ENCODE data around the gene PDILT. TPM values are rescaled to one million over a fixed set of nuclear protein-coding genes. Genes with fewer than 3 reads are reported as not detected.

PDILT gene
- total RNA-seq, 1 experiment from 2014 or later, result not detected

DNA sequence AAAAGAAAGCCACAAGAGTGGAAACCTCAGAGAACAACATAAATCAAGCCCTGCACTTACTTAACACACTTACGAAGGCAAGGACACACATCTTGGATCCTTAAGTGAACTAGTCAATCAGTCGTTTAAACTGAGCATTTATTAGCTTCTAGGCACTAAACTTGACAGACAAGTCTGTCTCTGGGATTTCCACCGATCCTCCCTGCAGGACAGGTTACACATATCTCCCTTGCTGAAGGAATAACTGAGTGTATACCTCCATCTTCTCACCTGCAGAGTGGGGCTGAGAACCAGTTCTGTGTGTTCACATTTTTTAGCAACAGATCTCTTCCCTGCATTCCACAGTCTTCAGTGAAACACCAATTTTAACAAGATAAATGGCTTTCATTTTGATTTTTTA is 86.1 kb downstream of the PDILT start:
- TF ChIP-seq, protein P1, sequence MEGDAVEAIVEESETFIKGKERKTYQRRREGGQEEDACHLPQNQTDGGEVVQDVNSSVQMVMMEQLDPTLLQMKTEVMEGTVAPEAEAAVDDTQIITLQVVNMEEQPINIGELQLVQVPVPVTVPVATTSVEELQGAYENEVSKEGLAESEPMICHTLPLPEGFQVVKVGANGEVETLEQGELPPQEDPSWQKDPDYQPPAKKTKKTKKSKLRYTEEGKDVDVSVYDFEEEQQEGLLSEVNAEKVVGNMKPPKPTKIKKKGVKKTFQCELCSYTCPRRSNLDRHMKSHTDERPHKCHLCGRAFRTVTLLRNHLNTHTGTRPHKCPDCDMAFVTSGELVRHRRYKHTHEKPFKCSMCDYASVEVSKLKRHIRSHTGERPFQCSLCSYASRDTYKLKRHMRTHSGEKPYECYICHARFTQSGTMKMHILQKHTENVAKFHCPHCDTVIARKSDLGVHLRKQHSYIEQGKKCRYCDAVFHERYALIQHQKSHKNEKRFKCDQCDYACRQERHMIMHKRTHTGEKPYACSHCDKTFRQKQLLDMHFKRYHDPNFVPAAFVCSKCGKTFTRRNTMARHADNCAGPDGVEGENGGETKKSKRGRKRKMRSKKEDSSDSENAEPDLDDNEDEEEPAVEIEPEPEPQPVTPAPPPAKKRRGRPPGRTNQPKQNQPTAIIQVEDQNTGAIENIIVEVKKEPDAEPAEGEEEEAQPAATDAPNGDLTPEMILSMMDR (conservative IDR thresholded peaks at IDR 0.05; ENCODE audit: low read depth, low read length), result no peak
- TF ChIP-seq EZH2 (IDR thresholded peaks at IDR 0.05; ENCODE audit: low read length, unreplicated experiment), result no peak
- no peak for TF ChIP-seq EZH2phosphoT487 (IDR thresholded peaks at IDR 0.05; ENCODE audit: borderline replicate concordance, low read length)
- Histone ChIP-seq H3K4me2 (ENCODE audit: low read length) (no peak overlapping the region), H4K20me1 (ENCODE audit: low read length) (no peaks in the 10 kb centered on the region), H3K36me3 (ENCODE audit: low read depth, low read length) (no peaks in the 10 kb centered on the region), H3K4me1 (ENCODE audit: insufficient read depth, low read length) (no peaks in the 10 kb centered on the region), H3K27me3 (ENCODE audit: low read length) (no peaks in the 10 kb centered on the region), H3K9ac (ENCODE audit: low read length) (no peak overlapping the region), H2AFZ (ENCODE audit: low read length) (no peak overlapping the region), H3K79me2 (ENCODE audit: low read length) (no peaks in the 10 kb centered on the region), H3F3A (ENCODE audit: low read length, unreplicated experiment) (no peaks in the 10 kb centered on the region), H3K9me2 (replicated peaks; ENCODE audit: low read length) (no peaks in the 10 kb centered on the region), H3K9me3 (ENCODE audit: low read length) (no peaks in the 10 kb centered on the region), H3K27ac (ENCODE audit: low read length) (no peak overlapping the region), H3K4me3 (ENCODE audit: low read length) (no peak overlapping the region)
- DNase-seq, result no peak
- intact Hi-C loops (cut with micrococcal nuclease), result no loop called here
- CTCF ChIA-PET, result no interaction called here
- ATAC-seq, result no peak
- POLR2A ChIA-PET (ENCODE audit: unreplicated experiment), result no interaction called here
- BruUV-seq (replicated peaks), result no TSS peak

DNA sequence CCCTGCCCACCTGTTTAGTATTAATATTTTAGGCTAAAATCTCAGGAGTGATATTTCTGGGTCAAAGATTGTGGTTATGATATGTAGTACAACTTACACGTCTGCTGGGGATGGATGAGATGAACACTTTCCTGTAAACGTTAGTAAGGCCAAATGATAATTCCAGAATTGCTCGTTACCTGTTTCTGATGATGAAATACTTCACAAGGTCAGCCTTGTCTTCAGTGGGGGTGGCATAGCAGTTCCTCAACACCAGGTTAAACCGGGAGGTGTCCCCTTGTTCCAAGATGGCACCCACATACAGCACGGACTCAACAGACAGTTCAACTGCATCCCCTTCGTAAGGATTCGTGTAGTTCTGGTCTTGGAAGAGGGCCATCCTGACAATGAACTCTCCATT is 86.5 kb downstream of the PDILT start:
- TF ChIP-seq, protein P1 (conservative IDR thresholded peaks at IDR 0.05; ENCODE audit: low read depth, low read length), result no peak
- TF ChIP-seq EZH2phosphoT487 (IDR thresholded peaks at IDR 0.05; ENCODE audit: borderline replicate concordance, low read length) (no peak), EZH2 (IDR thresholded peaks at IDR 0.05; ENCODE audit: low read length, unreplicated experiment) (no peak)
- H3K4me1 ChIP-seq (ENCODE audit: insufficient read depth, low read length), result no peaks in the 10 kb centered on the region
- H3K27me3 ChIP-seq (ENCODE audit: low read length), result no peaks in the 10 kb centered on the region
- no peak overlapping the region for H3K27ac ChIP-seq (ENCODE audit: low read length)
- no peaks in the 10 kb centered on the region for H3K36me3 ChIP-seq (ENCODE audit: low read depth, low read length)
- CTCF ChIA-PET, result no interaction called here
- no peak for DNase-seq
- no peaks in the 10 kb centered on the region for H4K20me1 ChIP-seq (ENCODE audit: low read length)
- no peaks in the 10 kb centered on the region for H3K9me3 ChIP-seq (ENCODE audit: low read length)
- H3K79me2 ChIP-seq (ENCODE audit: low read length), result no peaks in the 10 kb centered on the region
- no peak overlapping the region for H2AFZ ChIP-seq (ENCODE audit: low read length)
- ATAC-seq, result no peak
- BruUV-seq (replicated peaks), result no TSS peak
- no peak overlapping the region for H3K4me2 ChIP-seq (ENCODE audit: low read length)
- POLR2A ChIA-PET (ENCODE audit: unreplicated experiment), result no interaction called here
- no peak overlapping the region for H3K9ac ChIP-seq (ENCODE audit: low read length)
- no peaks in the 10 kb centered on the region for H3K9me2 ChIP-seq (replicated peaks; ENCODE audit: low read length)
- H3K4me3 ChIP-seq (ENCODE audit: low read length), result no peak overlapping the region
- intact Hi-C loops (cut with micrococcal nuclease), result no loop called here
- no peaks in the 10 kb centered on the region for H3F3A ChIP-seq (ENCODE audit: low read length, unreplicated experiment)

DNA sequence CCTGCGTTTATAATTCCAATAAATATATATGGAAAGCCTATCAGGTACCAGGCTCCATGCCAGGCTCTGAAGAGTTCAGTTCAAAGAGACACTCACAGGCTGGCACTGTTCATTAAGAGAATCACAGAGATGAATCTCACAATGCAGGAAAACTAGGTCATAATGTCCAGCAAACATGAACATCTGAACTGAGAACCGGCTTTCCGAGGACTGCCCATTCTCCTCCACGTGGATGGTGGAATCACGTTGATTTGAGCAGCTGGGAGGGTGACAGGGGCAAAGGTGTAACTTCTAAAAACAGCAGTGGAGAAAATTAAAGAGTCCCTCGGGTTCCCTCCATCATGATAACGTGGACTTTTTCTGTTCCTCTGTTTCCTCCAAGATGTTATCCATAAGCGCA is 87.4 kb downstream of the PDILT start:
- no peak for DNase-seq
- Histone ChIP-seq H3K9me2 (replicated peaks; ENCODE audit: low read length) (no peaks in the 10 kb centered on the region), H3K27ac (ENCODE audit: low read length) (no peak overlapping the region), H3F3A (ENCODE audit: low read length, unreplicated experiment) (no peaks in the 10 kb centered on the region), H3K4me3 (ENCODE audit: low read length) (no peak overlapping the region), H4K20me1 (ENCODE audit: low read length) (no peaks in the 10 kb centered on the region), H3K9me3 (ENCODE audit: low read length) (no peaks in the 10 kb centered on the region), H3K4me1 (ENCODE audit: insufficient read depth, low read length) (no peaks in the 10 kb centered on the region), H3K79me2 (ENCODE audit: low read length) (no peaks in the 10 kb centered on the region), H3K36me3 (ENCODE audit: low read depth, low read length) (no peaks in the 10 kb centered on the region), H3K27me3 (ENCODE audit: low read length) (no peaks in the 10 kb centered on the region), H3K4me2 (ENCODE audit: low read length) (no peak overlapping the region), H3K9ac (ENCODE audit: low read length) (no peak overlapping the region), H2AFZ (ENCODE audit: low read length) (no peak overlapping the region)
- no peak for TF ChIP-seq EZH2phosphoT487 (IDR thresholded peaks at IDR 0.05; ENCODE audit: borderline replicate concordance, low read length)
- TF ChIP-seq, protein P1 (conservative IDR thresholded peaks at IDR 0.05; ENCODE audit: low read depth, low read length), result no peak
- TF ChIP-seq EZH2 (IDR thresholded peaks at IDR 0.05; ENCODE audit: low read length, unreplicated experiment), result no peak
- POLR2A ChIA-PET (ENCODE audit: unreplicated experiment), result interaction anchor here (0.6 kb wide), 1 partner anchor 41 kb away, joined by 4 read pairs; no protein-coding TSS in a partner anchor
- no TSS peak for BruUV-seq (replicated peaks)
- CTCF ChIA-PET, result no interaction called here
- ATAC-seq, result no peak
- intact Hi-C loops (cut with micrococcal nuclease), result no loop called here
